Hepatic stellate cell (primary cell): ENCODE results near the gene LRRTM4.
"Not testable (repeated sequence)": the region's sequence is repeated elsewhere in the genome, so short reads cannot be mapped to it uniquely, and the experiment has no call there.

Source experiments
- DNase-seq: peaks from one replicate; pipeline ENCODE4 v3.0.0; 2011; ENCODE audit warnings: low spot score

Gene LRRTM4

GRCh38 chr2:77164021-77164420 lies 358.2 kb downstream of the LRRTM4 start:
- not testable (repeated sequence) for DNase-seq

GRCh38 chr2:77161009-77161408 lies 361.2 kb downstream of the LRRTM4 start:
- DNase-seq = no peak

GRCh38 chr2:77156599-77156998 lies 365.6 kb downstream of the LRRTM4 start:
- DNase-seq = no peak

GRCh38 chr2:77155511-77155910 lies 366.7 kb downstream of the LRRTM4 start:
- DNase-seq = no peak

GRCh38 chr2:77149565-77149964 lies 372.6 kb downstream of the LRRTM4 start:
- DNase-seq = no peak

- no peak for DNase-seq
These were observed 375.0 kb downstream of the LRRTM4 start for GRCh38 chr2:77147153-77147552.

- DNase-seq = no peak
These were observed 377.4 kb downstream of the LRRTM4 start for GRCh38 chr2:77144772-77145171.

DNA sequence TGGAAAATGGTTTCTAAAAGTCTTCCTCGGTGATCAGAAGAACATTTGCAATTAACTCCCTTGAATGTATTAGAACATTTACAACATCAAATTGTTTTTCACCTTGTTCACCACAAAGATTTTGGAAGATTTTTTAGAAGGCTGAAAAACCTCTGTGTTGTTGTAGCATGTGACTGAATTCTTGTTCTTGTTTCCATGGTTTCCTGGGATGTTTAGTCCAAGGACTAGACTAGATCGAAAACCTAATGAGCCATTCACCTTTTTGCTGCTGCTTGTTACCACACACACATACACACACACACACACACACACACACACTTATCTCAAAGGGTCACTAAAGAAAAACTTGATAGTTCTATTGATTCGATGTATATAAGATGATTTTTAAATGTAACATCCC lies 380.0 kb downstream of the LRRTM4 start:
- DNase-seq = no peak

GRCh38 chr2:77128479-77128878 lies 393.7 kb downstream of the LRRTM4 start:
- not testable (repeated sequence) for DNase-seq

GRCh38 chr2:77127345-77127744 lies 394.8 kb downstream of the LRRTM4 start:
- no peak for DNase-seq

DNA sequence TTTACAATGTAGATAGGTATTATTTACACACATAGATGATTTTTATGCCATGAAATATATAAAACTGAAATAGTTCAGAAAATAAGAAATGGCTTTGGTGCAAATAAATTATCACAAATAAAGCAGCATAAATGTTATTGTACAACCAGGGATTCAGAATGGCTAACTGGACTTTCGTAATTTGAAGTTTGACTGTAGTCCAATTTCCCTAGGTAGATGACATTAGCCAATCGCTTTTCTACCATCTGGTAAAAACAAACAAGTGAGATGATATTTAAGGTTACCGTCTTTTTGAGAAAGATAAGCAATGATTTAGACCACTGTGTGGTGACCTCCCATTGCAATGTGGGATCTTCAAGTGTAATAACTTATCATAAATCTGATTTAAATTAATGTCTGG lies 400.7 kb downstream of the LRRTM4 start:
- DNase-seq = no peak

GRCh38 chr2:77119333-77119732 lies 402.8 kb downstream of the LRRTM4 start:
- no peak for DNase-seq

- DNase-seq = no peak
These were observed 413.3 kb downstream of the LRRTM4 start for GRCh38 chr2:77108915-77109314.

DNA sequence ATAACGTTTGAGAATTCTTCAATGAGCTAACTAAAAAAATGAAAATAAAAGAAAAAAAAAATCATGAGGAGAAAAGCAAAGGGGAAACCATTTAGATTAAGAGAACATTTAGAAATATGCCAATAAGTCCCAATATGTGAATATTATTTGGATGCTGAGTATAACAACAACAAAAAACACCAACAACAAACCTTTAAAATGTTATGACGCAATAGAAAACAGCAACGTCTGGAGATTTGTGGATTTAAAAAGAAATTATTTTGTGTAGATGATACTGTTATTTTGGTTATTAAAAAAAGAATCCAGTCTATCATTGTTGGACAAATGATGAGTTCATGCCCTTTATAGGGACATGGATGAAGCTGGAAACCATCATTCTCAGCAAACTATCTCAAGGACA lies 417.2 kb downstream of the LRRTM4 start:
- no peak for DNase-seq

DNA sequence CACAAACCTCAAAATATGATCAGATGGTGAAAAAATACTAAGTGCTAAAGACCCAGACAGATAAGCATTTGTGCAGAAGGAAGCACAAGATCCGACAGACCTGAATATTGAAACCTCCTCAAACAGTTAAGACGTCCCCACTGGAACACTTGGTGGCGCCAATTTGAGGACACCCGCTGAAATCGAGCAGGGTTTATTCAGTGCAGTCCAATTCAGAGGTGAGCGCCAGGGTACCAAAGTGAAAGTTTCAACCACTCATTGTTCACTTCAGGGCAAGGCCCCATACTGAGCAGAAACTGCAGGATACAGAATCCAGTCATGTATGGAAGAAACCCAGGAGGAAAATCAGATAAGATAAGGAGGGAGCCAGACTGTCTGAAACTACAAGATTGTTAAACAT lies 417.6 kb downstream of the LRRTM4 start:
- no peak for DNase-seq

GRCh38 chr2:77102927-77103326 lies 419.2 kb downstream of the LRRTM4 start:
- no peak for DNase-seq

DNA sequence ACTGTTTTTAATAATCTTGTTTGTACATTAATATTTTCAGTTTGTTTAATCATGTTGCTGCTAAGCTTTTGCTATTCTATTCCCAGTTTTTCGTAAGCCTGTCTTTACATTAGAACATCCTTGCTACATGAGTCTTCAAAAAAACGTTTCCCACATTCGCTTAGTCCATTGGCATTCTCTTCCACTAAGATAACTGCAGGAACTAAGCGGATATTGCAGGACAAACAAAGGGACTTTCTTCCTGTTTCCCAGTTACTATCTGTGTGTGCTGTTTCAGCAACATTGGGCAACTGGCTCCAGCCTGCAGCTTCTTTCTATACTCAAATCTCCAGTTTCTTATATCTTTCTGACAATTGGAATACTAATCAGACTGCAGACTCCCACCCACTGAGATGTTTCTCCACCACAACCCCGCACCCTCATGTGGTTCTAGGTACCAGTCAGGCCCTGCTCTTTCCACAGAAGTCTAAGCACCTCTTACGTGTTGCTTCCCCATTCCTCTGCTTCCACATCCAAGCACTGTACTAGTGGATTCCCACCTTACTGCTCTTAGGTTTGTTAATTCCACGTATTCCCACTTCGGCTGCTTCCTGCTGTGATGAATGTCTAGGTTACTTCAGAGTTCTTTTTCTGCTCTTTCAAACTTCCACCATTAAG lies 420.3 kb downstream of the LRRTM4 start:
- DNase-seq = no peak

- DNase-seq = no peak
These were observed 422.2 kb downstream of the LRRTM4 start for GRCh38 chr2:77099961-77100360.

DNA sequence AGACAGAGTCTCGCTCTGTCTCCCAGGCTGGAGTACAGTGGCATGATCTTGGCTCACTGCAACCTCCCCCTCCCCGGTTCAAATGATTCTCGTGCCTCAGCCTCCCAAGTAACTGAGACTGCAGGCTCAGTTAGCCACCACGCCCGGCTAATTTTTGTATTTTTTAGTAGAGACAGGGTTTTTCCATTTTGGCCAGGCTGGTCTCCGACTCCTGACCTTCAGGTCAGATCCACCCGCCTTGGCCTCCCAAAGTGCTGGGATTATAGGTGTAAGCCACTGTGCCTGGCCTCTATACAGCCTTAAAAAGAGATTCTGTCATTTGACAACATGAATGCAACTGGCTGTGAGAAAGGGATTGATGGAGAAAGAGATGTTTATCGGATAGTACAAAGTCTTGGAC lies 426.7 kb downstream of the LRRTM4 start:
- not testable (repeated sequence) for DNase-seq

DNA sequence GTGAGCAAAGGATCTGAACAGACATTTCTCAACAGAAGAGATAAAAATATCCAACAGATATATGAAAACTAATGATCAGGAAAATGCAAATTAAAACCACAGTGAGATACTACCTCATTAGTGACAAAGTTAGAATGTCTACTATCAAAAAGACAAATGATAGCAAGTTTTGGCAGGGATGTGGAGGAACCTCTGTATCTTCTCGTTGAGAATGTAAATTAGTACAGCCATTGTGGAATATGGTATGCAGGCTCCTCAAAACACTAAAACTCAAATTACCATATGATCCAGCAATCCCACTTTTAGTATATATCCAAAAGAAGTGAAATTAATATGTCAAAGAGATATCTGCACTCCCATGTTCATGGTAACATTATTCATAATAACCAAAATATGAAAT lies 427.1 kb downstream of the LRRTM4 start:
- DNase-seq = no peak

GRCh38 chr2:77088424-77088823 lies 433.8 kb downstream of the LRRTM4 start:
- not testable (repeated sequence) for DNase-seq

DNA sequence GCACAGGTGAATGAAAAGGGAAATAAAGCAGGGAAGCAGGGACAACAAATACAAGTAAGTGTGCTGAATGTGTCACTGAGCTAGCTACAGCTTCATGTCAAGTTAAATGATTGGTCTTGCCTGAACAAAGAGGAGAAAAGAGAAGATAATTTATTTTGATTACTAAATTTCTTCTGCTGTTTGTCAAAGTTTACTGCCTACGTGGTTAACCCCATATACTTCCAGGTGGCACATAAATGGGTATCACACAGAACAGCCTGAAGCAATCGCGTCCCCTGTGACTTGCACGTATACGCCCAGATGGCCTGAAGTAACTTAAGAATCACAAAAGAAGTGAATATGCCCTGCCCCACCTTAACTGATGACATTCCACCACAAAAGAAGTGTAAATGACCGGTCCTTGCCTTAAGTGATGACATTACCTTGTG lies 434.2 kb downstream of the LRRTM4 start:
- DNase-seq = no peak

GRCh38 chr2:77086478-77086877 lies 435.7 kb downstream of the LRRTM4 start:
- no peak for DNase-seq

DNA sequence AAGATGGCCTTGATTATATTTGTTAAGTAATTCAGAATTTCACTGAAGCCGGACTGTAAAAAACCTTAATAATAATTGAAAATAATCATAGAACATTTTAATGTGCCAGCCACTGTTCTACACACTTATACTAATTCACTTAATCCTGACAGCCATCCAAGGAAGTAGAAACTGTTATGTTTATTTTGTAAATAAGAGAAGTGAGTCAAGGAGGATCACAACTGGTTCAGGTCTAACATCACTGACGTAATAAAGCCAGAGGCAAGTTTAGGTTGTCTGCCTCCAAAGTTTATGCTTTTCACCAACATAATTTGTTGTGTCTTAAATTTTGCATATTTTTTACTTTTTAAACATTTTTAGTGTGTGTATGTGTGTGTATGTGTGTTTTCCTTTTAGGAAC lies 436.1 kb downstream of the LRRTM4 start:
- no peak for DNase-seq

DNA sequence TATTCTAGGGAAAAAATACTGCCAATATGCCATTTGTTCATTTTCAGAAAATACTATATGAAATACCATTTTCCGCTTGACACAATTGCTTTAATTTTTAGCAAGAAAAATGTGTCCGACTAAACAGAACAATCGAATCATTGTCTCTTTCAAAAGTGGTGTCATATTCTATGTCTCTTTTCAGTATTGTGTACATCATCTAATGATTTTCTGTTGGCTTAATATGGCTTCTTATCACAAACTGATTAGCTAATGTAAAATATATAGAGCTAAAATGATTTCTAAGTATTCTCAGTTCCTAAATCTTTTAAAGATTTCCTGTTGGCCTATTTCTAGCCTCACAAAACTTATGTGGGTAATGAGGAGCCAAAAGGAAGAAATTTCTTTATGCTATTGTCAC lies 436.6 kb downstream of the LRRTM4 start:
- DNase-seq = no peak
